Ishikawa (cell line): ENCODE measurements around the gene SV2B.

Source experiments
- EGR1 ChIP-seq: IDR thresholded peaks from 2 replicates; pipeline ENCODE4 v1.6.1; 2012
- EP300 ChIP-seq: IDR thresholded peaks from 2 replicates; pipeline ENCODE4 v1.6.1; 2012; ENCODE audit warnings: borderline replicate concordance
- FOXM1 ChIP-seq: IDR thresholded peaks from 2 replicates; pipeline ENCODE4 v1.6.1; 2012; ENCODE audit warnings: low read depth, borderline replicate concordance
- RAD21 ChIP-seq: IDR thresholded peaks from 2 replicates; pipeline ENCODE4 v1.6.1; 2012; ENCODE audit warnings: low read depth
- REST ChIP-seq: IDR thresholded peaks from 2 replicates; pipeline ENCODE4 v1.6.1; 2012; ENCODE audit warnings: low read depth, mild to moderate bottlenecking
- TAF1 ChIP-seq: IDR thresholded peaks from 2 replicates; pipeline ENCODE4 v1.6.1; 2012; ENCODE audit warnings: low read depth, mild to moderate bottlenecking

- TF ChIP-seq REST (no peak), RAD21 (no peak), EP300 (no peak), EGR1 (no peak), TAF1 (no peak), FOXM1 (no peak)
Measured at GRCh38 chr15:91345736-91346135, 245.7 kb downstream of the SV2B start.
